ENCODE data around the gene PAEP.

DNA sequence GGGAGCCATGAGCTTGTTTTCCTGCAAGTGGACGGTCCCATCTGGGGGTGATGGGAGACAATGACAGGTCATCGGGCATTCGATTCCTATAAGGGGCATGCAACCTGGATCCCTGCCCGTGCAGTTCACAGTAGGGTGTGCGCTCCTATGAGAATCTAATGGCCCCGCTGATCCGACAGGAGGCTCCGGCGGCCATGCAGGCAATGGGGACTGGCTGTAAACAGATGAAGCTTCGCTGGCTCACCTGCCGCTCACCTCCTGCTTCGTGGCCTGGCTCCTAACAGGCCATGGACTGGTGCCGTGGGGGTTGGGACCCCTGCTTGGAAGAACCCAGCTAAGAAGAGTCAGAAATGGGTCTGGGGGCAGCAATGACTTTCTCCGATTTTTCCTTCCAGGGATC, 21.0 kb downstream of the PAEP start:
- TF ChIP-seq, protein P1, sequence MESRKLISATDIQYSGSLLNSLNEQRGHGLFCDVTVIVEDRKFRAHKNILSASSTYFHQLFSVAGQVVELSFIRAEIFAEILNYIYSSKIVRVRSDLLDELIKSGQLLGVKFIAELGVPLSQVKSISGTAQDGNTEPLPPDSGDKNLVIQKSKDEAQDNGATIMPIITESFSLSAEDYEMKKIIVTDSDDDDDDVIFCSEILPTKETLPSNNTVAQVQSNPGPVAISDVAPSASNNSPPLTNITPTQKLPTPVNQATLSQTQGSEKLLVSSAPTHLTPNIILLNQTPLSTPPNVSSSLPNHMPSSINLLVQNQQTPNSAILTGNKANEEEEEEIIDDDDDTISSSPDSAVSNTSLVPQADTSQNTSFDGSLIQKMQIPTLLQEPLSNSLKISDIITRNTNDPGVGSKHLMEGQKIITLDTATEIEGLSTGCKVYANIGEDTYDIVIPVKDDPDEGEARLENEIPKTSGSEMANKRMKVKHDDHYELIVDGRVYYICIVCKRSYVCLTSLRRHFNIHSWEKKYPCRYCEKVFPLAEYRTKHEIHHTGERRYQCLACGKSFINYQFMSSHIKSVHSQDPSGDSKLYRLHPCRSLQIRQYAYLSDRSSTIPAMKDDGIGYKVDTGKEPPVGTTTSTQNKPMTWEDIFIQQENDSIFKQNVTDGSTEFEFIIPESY (IDR thresholded peaks at IDR 0.05): no peak
- TF ChIP-seq EGR1 (IDR thresholded peaks at IDR 0.05; ENCODE audit: low read depth in 2 of 2) (no peak), HNF4G (IDR thresholded peaks at IDR 0.05) (no peak), NR2F2 (IDR thresholded peaks at IDR 0.05) (no peak), YY1 (IDR thresholded peaks at IDR 0.05) (no peak), FOXA1 (IDR thresholded peaks at IDR 0.05) (no peak)
- TF ChIP-seq, protein P2, sequence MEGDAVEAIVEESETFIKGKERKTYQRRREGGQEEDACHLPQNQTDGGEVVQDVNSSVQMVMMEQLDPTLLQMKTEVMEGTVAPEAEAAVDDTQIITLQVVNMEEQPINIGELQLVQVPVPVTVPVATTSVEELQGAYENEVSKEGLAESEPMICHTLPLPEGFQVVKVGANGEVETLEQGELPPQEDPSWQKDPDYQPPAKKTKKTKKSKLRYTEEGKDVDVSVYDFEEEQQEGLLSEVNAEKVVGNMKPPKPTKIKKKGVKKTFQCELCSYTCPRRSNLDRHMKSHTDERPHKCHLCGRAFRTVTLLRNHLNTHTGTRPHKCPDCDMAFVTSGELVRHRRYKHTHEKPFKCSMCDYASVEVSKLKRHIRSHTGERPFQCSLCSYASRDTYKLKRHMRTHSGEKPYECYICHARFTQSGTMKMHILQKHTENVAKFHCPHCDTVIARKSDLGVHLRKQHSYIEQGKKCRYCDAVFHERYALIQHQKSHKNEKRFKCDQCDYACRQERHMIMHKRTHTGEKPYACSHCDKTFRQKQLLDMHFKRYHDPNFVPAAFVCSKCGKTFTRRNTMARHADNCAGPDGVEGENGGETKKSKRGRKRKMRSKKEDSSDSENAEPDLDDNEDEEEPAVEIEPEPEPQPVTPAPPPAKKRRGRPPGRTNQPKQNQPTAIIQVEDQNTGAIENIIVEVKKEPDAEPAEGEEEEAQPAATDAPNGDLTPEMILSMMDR (IDR thresholded peaks at IDR 0.05; ENCODE audit: low read depth, low read length, missing input control): no peak
- TF ChIP-seq, protein P3, sequence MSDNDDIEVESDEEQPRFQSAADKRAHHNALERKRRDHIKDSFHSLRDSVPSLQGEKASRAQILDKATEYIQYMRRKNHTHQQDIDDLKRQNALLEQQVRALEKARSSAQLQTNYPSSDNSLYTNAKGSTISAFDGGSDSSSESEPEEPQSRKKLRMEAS (IDR thresholded peaks at IDR 0.05): no peak
